Endothelial cell of umbilical vein (primary cell): ENCODE results near the gene LAMC1. TPM values are rescaled to one million over a fixed set of nuclear protein-coding genes. Genes with fewer than 3 reads are reported as not detected.

Experiments used
- BruUV-seq: library from RNA; stranded (reverse); fragments of 400-500 nt; replicated peaks from 2 replicates; lab custom pipeline; 2021; lab: Mats Ljungman, UMichigan
- CTCF ChIA-PET: fragments of 300-600, 350-600 bp; sonication (Branson Sonifier 250); formaldehyde crosslinking; loops from one replicate; lab custom pipeline; 2021; ENCODE audit warnings: antibody characterized with exemption, inconsistent platforms; lab: Charles Lee
- POLR2A ChIA-PET: fragments of 300-600, 350-600 bp; sonication (Branson Sonifier 250); formaldehyde crosslinking; loops from one replicate; lab custom pipeline; 2021; ENCODE audit warnings: antibody characterized with exemption, inconsistent platforms; lab: Charles Lee
- DNase-seq: peaks from one replicate; pipeline ENCODE4 v3.0.0-alpha.2; 2011; ENCODE audit warnings: low read depth, low spot score
- FAIRE-seq: peaks from 2 replicates; lab custom pipeline; 2011; peaks lifted over from hg19 to GRCh38; lab: Jason Lieb, UNC
- H2AFZ ChIP-seq: 2 replicates; pipeline ENCODE4 v1.6.0; 2012; ENCODE audit warnings: low read depth, low read length, control low read depth, inconsistent platforms
- H3K27ac ChIP-seq: 2 replicates; pipeline ENCODE4 v1.5.1; 2011; ENCODE audit warnings: low read depth, mild to moderate bottlenecking, control low read depth, low read length, moderate library complexity; ENCODE audit not compliant: insufficient read depth
- H3K27me3 ChIP-seq, 2 experiments: 2 replicates each; pipeline versions ENCODE4 v1.6.0 to v1.6.1; 2011; ENCODE audit warnings: low read length in 2 of 2, mixed read lengths in 1 of 2; ENCODE audit not compliant: control insufficient read depth in 2 of 2, insufficient read depth in 2 of 2
- H3K36me3 ChIP-seq, 2 experiments: 2 replicates in 1 of 2; 3 replicates in 1 of 2; pipeline ENCODE4 v1.5.1; 2011; ENCODE audit warnings: low read length in 2 of 2, mild to moderate bottlenecking in 1 of 2, moderate library complexity in 1 of 2; ENCODE audit not compliant: control insufficient read depth in 2 of 2, insufficient read depth in 2 of 2; ENCODE audit errors: extremely low read depth in 1 of 2
- H3K4me1 ChIP-seq: 3 replicates; pipeline ENCODE4 v1.5.1; 2011; ENCODE audit warnings: mild to moderate bottlenecking, low read length; ENCODE audit not compliant: control insufficient read depth, insufficient read depth; ENCODE audit errors: extremely low read depth
- H3K4me2 ChIP-seq: 2 replicates; pipeline ENCODE4 v1.6.1; 2011; ENCODE audit warnings: low read length, control low read depth, mixed read lengths; ENCODE audit not compliant: insufficient read depth
- H3K4me3 ChIP-seq, 3 experiments: fragments of 200-600 bp in 1 of 3; sonication (generic), shearing (Covaris generic) in 1 of 3; replicated peaks in 1 of 3; 2 replicates each; pipeline ENCODE4 v1.5.1; 2011 to 2016; ENCODE audit warnings: control low read depth in 3 of 3, low read length in 3 of 3, mild to moderate bottlenecking in 2 of 3, inconsistent platforms in 1 of 3, low read depth in 1 of 3, moderate library complexity in 1 of 3; ENCODE audit not compliant: insufficient read depth in 1 of 3
- H3K79me2 ChIP-seq: 2 replicates; pipeline ENCODE4 v1.6.0; 2012; ENCODE audit warnings: low read length, inconsistent platforms; ENCODE audit not compliant: control insufficient read depth, insufficient read depth
- H3K9ac ChIP-seq: replicated peaks from 2 replicates; pipeline ENCODE3; 2011; ENCODE audit warnings: low read length, control low read depth; ENCODE audit not compliant: insufficient read depth; ENCODE audit errors: extremely low read depth
- H3K9me1 ChIP-seq: replicated peaks from 3 replicates; pipeline ENCODE4 v1.6.0; 2011; ENCODE audit warnings: mild to moderate bottlenecking, low read length; ENCODE audit not compliant: control insufficient read depth, insufficient read depth; ENCODE audit errors: extremely low read depth
- H3K9me3 ChIP-seq: replicated peaks from 2 replicates; pipeline ENCODE4 v1.5.1; 2012; ENCODE audit warnings: low read length, inconsistent platforms; ENCODE audit not compliant: control insufficient read depth, insufficient read depth
- H4K20me1 ChIP-seq: replicated peaks from 2 replicates; pipeline ENCODE3; 2011; ENCODE audit warnings: mild to moderate bottlenecking, low read length; ENCODE audit not compliant: control insufficient read depth, insufficient read depth; ENCODE audit errors: extremely low read depth
- CTCF ChIP-seq, 2 donors: IDR thresholded peaks; 1 replicate in 1 of 2; 2 replicates in 1 of 2; pipeline ENCODE4 v1.5.1; 2011; ENCODE audit warnings: low read length in 2 of 2, mild to moderate bottlenecking in 2 of 2, moderate library complexity in 2 of 2, control low read depth in 1 of 2, inconsistent platforms in 1 of 2, low read depth in 1 of 2; ENCODE audit not compliant: insufficient read depth in 1 of 2; ENCODE audit errors: extremely low read depth in 1 of 2
- EZH2 ChIP-seq: IDR thresholded peaks from 2 replicates; pipeline ENCODE4 v1.6.1; 2012; ENCODE audit warnings: borderline replicate concordance, low read depth, mild to moderate bottlenecking, moderate library complexity, low read length, inconsistent platforms; ENCODE audit not compliant: severe bottlenecking
- FOS ChIP-seq: IDR thresholded peaks from 2 replicates; pipeline ENCODE4 v1.6.1; 2011; ENCODE audit warnings: mild to moderate bottlenecking, low read length, moderate library complexity, borderline replicate concordance; ENCODE audit not compliant: insufficient read depth
- GATA2 ChIP-seq: IDR thresholded peaks from 2 replicates; pipeline ENCODE4 v1.7.0; 2011; ENCODE audit warnings: low read depth, mild to moderate bottlenecking, moderate library complexity, mixed read lengths, low read length; ENCODE audit not compliant: insufficient read length, insufficient read depth
- JUN ChIP-seq: IDR thresholded peaks from 2 replicates; pipeline ENCODE4 v1.6.1; 2011; ENCODE audit warnings: borderline replicate concordance, low read depth; ENCODE audit not compliant: insufficient read length, insufficient read depth
- MAX ChIP-seq: IDR thresholded peaks from 2 replicates; pipeline ENCODE4 v1.6.1; 2011; ENCODE audit not compliant: insufficient read depth, insufficient read length
- MYC ChIP-seq: IDR thresholded peaks from one replicate; pipeline ENCODE4 v1.6.1; 2011; ENCODE audit warnings: mild to moderate bottlenecking, low read depth, low read length
- POLR2A ChIP-seq: IDR thresholded peaks from 2 replicates; pipeline ENCODE4 v1.6.1; 2012; ENCODE audit warnings: low read depth, mild to moderate bottlenecking, control low read depth, low read length
- POLR2AphosphoS5 ChIP-seq: IDR thresholded peaks from 2 replicates; pipeline ENCODE4 v1.6.1; 2012; ENCODE audit warnings: low read depth, mild to moderate bottlenecking, control low read depth, low read length, moderate library complexity; ENCODE audit not compliant: insufficient read depth
- dilution Hi-C: fragments of 300-500 bp; cut with MboI; formaldehyde crosslinking; loops from one replicate; pipeline ENCODE4 v1.15.0; 2019; ENCODE audit warnings: low sequenced_read_pairs; ENCODE audit not compliant: extremely low pct_ligation_motif_present
- intact Hi-C: fragments of 100-400 bp; cut with micrococcal nuclease; formaldehyde crosslinking; loops from one replicate; pipeline ENCODE4 v1.10.0; 2022
- polyA plus RNA-seq, 4 experiments: library from polyadenylated mRNA; depleted of rRNA in 3 of 4; stranded (reverse) in 3 of 4; unstranded in 1 of 4; fragments of >200 nt; gene quantifications; 2 replicates each; pipeline versions ENCODE4 v1.2.1 to v1.2.3, GENCODE V29; 2011 to 2012; ENCODE audit warnings: missing spikeins in 1 of 4
- total RNA-seq: library from RNA; stranded (reverse); gene quantifications from 2 replicates; pipeline ENCODE4 v1.2.3, GENCODE V29; 2021

LAMC1 gene
- total and polyA plus RNA-seq, 2 donors (not counting 3 experiments of a cell fraction or from before 2014, with no cell fraction given) = 92.5 to 216 TPM

GRCh38 chr1:183090391-183091006 lies 67.3 kb downstream of the LAMC1 start:
- TF ChIP-seq MAX (no peak), JUN (no peak), POLR2AphosphoS5 (no peak), GATA2 (no peak), FOS (no peak)
- Histone ChIP-seq H3K4me3 (no peak overlapping the region), H3K4me1 (no peaks in the 10 kb centered on the region), H3K27me3 (no peaks in the 10 kb centered on the region), H3K9me1 (no peaks in the 10 kb centered on the region), H2AFZ (no peak overlapping the region), H3K27ac (no peak overlapping the region), H3K36me3 (no peaks in the 10 kb centered on the region), H3K9me3 (no peaks in the 10 kb centered on the region), H3K9ac (no peak overlapping the region), H3K4me2 (no peak overlapping the region), H4K20me1 (peaks cover 10% of the 10 kb centered on the region), H3K79me2 (peaks cover 91% of the 10 kb centered on the region)
- BruUV-seq = no TSS peak
- dilution Hi-C loops (no loop called here), intact Hi-C loops (no loop called here)
- POLR2A ChIA-PET = no interaction called here
- no peak for FAIRE-seq
- CTCF ChIA-PET = interaction anchor here (1.0 kb wide), 2 partner anchors 10 to 59 kb away, joined by 3 read pairs; no protein-coding TSS in a partner anchor
- peak; percentile 29 for DNase-seq

- H3K79me2 ChIP-seq = peaks cover 91% of the 10 kb centered on the region
- no peaks in the 10 kb centered on the region for H3K36me3 ChIP-seq
- no peak for FAIRE-seq
- no peak for DNase-seq
- dilution Hi-C loops (no loop called here), intact Hi-C loops (no loop called here)
- peaks cover 9% of the 10 kb centered on the region for H4K20me1 ChIP-seq
- BruUV-seq = no TSS peak
- H3K27me3 ChIP-seq = no peaks in the 10 kb centered on the region
- no peak overlapping the region for H3K4me2 ChIP-seq
- no peaks in the 10 kb centered on the region for H3K9me1 ChIP-seq
- no peak overlapping the region for H2AFZ ChIP-seq
- ChIA-PET POLR2A (no interaction called here), CTCF (interaction anchor here (1.0 kb wide), 2 partner anchors 10 to 59 kb away, joined by 3 read pairs; no protein-coding TSS in a partner anchor)
- H3K9ac ChIP-seq = no peak overlapping the region
- no peaks in the 10 kb centered on the region for H3K9me3 ChIP-seq
- H3K4me3 ChIP-seq = no peak overlapping the region
- TF ChIP-seq CTCF (IDR thresholded peaks at IDR 0.05; ENCODE audit: extremely low read depth in 1 of 2, insufficient read depth in 1 of 2, low read depth in 1 of 2, low read length in 2 of 2) (no peak), GATA2 (no peak), EZH2 (no peak), POLR2AphosphoS5 (no peak), MYC (no peak), POLR2A (no peak), JUN (no peak), FOS (no peak), MAX (no peak)
- no peak overlapping the region for H3K27ac ChIP-seq
- no peaks in the 10 kb centered on the region for H3K4me1 ChIP-seq
These were observed 68.0 kb downstream of the LAMC1 start for GRCh38 chr1:183091181-183091580.
